HG03575 (cell line): ENCODE results near the gene SLK.

ENCODE experiments used
- ATAC-seq: cut with Tn5 transposase; IDR thresholded peaks from one replicate; pipeline ENCODE4 v1.9.1; 2021; ENCODE audit not compliant: unreplicated experiment, insufficient number of reproducible peaks, low FRiP score; ENCODE audit errors: extremely low read depth

The SLK gene

DNA sequence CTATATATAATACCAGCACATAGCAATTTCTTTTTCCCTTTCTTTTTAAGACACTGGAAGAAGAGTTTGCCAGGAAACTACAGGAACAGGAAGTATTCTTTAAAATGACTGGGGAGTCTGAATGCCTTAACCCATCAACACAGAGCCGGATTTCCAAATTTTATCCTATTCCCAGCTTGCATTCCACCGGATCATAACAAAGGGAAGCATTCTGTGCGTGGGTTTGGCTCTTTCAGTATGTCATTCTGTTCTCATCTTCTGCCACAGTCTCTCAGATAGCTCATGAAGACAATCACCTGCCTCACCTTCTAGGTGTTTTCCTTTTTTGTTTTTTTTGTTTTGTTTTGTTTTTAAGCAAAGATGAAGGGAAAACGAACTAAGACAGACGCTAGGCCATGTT is 58.6 kb downstream of the SLK start:
- no peak for ATAC-seq

DNA sequence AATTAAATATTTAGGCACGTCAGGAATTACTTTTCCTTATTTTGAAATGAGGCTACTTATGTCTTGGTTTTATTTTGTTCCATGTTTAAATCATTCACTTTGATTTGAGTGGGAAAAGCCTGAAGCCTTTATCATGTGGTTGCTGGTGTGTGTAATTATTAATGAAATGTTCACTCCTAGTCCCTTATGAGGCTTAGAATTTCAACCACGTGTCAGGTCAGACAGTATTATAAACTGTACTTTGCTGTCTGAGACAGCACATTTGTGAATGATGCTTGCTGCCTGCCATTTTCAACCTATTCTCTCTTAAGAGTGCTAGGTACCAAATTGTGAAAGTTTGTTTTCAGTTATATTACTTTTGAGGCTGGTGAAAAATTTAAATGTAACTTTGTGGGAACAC is 59.8 kb downstream of the SLK start:
- no peak for ATAC-seq

DNA sequence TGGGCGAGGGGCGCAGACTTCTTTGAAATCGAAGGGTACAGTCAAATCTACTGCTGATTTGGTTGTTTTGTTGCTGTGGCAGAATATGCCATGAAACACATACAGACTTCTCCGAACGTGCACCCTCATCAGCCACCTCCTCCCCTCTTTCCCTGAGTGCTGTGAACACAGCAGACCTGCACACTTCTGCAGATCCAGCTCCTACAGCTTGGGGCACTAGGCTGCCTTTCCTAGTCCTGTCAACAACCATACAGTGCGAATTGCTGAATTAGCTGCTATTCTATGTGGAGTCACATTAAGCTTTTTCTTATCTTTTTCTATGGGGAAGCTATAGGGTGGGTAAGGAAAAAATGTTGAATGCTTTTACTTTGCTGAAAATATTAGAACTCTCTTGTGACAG is 61.2 kb downstream of the SLK start:
- ATAC-seq: no peak

- ATAC-seq: no peak
Measured at GRCh38 chr10:104028823-104029520, 62.0 kb downstream of the SLK start.

- no peak for ATAC-seq
Measured at GRCh38 chr10:104029521-104029860, 62.6 kb downstream of the SLK start.

GRCh38 chr10:104031631-104032030 is 64.7 kb downstream of the SLK start:
- no peak for ATAC-seq

DNA sequence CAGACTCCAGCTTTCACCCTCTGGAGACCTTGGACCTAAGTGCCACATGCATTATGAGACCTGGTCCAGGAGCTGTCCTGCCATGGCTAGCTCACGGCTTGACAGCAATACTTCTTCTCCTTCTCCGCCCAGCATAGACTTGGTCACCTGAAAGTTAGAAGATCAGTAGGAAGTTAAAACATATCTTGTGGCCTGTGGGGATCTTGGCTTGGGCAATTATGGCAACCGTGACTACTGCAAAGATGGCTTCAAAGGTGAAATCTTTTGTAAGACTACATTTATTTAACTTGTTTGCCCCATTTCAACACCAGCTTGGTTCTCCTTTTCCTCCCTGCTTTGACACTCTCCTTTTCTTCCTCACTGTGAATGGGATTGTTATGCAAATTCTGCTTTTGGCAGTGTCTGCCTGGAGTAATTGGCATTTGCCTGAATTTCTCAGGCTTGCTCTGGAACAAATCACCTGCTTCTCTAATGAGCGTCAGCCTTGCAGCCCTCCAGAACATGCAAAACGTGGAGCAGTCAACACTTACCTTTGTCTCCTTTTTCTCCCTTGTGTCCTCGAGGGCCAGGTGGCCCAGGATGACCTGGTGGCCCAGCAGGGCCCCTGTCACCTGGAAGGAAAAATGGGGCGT is 65.3 kb downstream of the SLK start:
- no peak for ATAC-seq

DNA sequence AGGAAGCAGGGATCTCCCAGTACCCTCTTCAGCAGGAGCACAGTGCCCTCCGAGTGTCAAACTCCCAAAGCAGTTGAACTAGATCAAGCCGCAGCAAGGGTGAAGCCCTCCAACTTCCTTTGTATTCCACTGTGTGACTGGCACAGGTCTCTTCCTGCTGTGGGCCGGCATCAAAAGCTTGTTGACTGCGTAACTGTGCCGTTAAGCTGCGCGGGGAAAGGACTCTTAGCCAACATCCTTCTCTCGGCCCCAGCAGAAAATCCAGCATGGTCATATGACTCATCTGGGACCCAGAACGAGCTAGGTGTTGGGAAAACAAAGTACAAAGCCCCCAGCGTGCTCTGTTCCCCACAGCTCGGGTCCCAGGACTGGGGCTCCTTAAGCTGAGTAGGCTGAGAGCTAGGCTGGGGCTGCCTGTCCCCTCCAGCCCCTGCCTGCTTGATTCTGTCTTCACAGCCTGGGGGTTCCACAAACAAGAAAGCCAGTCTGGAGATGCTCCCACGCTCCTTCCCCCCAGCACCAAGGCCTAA is 66.5 kb downstream of the SLK start:
- no peak for ATAC-seq

- ATAC-seq: no peak
Measured at GRCh38 chr10:104033966-104034365, 67.0 kb downstream of the SLK start.

DNA sequence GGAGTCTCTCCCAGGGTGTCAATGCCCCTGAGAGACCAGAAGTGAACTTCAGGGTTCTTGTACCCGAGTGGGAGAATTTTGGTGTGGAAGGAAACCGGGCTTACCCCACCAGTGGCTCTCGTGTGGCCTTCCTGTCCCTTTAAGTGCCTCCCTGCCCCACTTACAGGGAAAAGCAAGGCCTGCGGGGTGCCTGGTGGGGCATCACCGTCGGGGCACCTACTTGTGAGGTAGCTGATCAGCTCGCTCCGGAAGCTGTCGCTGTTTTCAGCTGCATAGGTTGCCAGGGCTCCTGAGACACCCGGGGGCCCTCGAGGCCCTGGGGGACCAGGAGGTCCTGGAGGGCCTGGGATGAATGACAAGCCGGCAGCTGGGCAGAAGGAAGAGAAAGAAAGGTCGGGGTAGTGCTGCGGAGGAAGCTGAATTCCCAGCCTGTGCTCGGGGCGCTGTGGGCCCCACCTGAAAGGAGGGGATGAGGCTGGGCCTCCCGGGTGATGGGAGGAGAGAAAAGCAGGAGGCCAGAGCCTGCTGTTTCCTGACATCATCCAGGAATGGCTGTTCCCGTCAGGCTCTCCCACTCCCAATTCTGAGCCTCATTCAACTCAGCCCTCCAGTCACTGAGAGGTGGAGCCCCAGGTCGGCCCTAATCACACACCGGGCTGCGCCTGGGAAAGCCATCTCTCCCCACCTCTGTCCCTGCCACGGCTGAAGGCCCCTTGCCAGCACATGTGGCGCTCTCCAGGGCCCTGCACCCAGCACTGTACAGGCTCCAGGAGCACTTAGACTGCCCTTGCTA is 67.7 kb downstream of the SLK start:
- ATAC-seq: no peak

GRCh38 chr10:104035194-104036068 is 68.5 kb downstream of the SLK start:
- ATAC-seq: no peak

- ATAC-seq: no peak
Measured at GRCh38 chr10:104036069-104036384, 69.1 kb downstream of the SLK start.

- no peak for ATAC-seq
Measured at GRCh38 chr10:104036518-104037260, 69.7 kb downstream of the SLK start.

GRCh38 chr10:104037261-104037951 is 70.5 kb downstream of the SLK start:
- no peak for ATAC-seq

DNA sequence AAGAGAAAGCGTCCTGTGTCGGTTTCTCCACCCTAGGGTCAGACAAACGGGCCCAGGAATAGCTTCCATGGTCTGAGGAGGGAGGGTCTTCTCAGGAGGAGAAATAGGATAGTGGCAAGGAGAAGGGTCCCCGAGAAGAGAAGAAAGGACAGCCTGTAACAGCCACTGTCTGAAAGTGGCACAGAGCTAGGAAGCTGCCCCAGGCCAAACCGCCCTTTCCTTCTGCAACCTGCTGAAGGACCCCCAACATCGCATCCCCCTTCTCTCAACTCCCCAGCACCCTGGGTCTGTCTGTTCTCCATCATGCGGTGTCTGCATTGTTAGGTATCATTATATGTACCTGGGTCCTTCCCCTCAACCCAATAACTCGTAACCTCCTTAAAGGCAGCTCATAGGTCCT is 71.6 kb downstream of the SLK start:
- ATAC-seq: no peak

DNA sequence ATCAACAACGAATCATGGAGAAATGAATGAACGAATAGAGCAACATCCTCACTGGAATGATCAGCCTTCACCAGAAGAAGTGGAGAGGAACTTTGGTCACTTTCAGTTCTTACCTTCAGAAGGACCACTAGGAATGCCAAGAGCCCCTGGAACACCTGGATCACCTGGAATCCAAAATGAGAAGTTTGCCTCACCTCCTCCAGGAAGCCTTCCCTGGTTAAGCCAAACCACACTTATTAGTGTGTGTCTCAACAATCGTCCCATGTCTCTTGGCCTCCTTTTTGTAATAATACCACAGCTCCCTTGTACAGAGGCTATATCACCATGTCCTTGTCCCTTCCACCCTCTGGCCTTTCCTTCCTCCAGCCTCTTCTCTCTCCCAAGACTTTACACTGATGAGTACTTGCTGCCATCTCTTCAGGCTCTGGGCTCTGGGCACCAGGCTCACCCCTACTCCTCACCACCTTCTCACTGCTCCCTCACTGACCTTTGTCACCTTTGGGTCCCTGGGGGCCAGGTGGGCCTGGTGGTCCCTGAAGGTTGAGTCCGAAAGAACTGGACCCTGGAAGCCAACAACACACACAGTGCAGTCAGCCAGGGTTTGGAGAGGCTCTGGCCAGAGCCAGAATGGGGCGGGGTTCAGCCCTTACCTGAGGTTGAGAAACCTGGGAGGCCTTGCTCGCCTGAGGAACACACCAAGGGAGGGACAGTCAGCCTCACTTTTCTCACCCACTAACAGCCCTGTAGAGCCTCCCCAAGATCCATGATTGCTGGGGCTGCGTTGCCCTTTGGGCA is 72.2 kb downstream of the SLK start:
- no peak for ATAC-seq

DNA sequence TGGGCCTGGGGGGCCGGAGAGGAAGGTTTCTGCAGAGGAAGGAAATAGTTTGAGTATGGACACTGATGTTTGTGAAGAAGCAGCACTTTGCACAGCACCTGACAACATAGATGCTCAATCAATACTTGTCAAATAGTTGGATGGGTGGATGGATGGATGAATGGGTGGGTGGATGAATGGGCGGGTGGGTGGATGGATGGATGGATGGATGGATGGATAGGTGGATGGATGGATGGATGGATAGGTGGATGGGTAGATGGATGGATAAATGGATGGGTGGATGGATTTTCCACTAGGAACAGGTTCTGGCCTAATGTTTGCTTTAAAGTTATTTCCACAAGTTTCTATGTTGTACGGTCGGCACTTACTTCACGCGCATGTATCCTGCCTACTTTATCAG is 73.4 kb downstream of the SLK start:
- no peak for ATAC-seq
